GM11168 (cell line): Measurements from ENCODE around the gene EVX2.

Source experiments
- in situ Hi-C: fragments of 300-500 bp; cut with MboI; formaldehyde crosslinking; loops from one replicate; pipeline ENCODE4 v1.12.0; 2022; ENCODE audit warnings: low sequenced_read_pairs; ENCODE audit not compliant: unreplicated experiment

The EVX2 gene

GRCh38 chr2:176123411-176124109, 39.8 kb upstream of the EVX2 start:
- in situ Hi-C loops, result loop anchor here (10.0 kb wide), 2 partner anchors 511 to 1021 kb away; no protein-coding TSS in a partner anchor

- in situ Hi-C loops, result loop anchor here (10.0 kb wide), 2 partner anchors 512 to 1022 kb away; no protein-coding TSS in a partner anchor
Measured at GRCh38 chr2:176122683-176123410, 39.1 kb upstream of the EVX2 start, which contains the start of gene HOXD9. HOXD9 (plus strand) TSS chr2:176122719; CDS start chr2:176122769, 50 bp downstream.

- in situ Hi-C loops, result loop anchor here (10.0 kb wide), 2 partner anchors 513 to 1023 kb away; no protein-coding TSS in a partner anchor
Measured at GRCh38 chr2:176122052-176122682, 38.4 kb upstream of the EVX2 start.

GRCh38 chr2:176121190-176122051, 37.7 kb upstream of the EVX2 start:
- in situ Hi-C loops, result loop anchor here (10.0 kb wide), 2 partner anchors 513 to 1023 kb away; no protein-coding TSS in a partner anchor

GRCh38 chr2:176120364-176121189, 36.8 kb upstream of the EVX2 start:
- in situ Hi-C loops, result loop anchor here (10.0 kb wide), 2 partner anchors 514 to 1024 kb away; no protein-coding TSS in a partner anchor

- in situ Hi-C loops, result no loop called here
Measured at GRCh38 chr2:176118601-176119339, 35.0 kb upstream of the EVX2 start.

- in situ Hi-C loops, result no loop called here
Measured at GRCh38 chr2:176117823-176118371, 34.1 kb upstream of the EVX2 start.

- in situ Hi-C loops, result no loop called here
Measured at GRCh38 chr2:176117162-176117822, 33.5 kb upstream of the EVX2 start.

GRCh38 chr2:176115883-176116813, 32.4 kb upstream of the EVX2 start, which contains the start of gene HOXD10:
HOXD10 (plus strand) TSS chr2:176116778; CDS start chr2:176116834, 56 bp downstream.
- in situ Hi-C loops, result no loop called here

- in situ Hi-C loops, result no loop called here
Measured at GRCh38 chr2:176114930-176115625, 31.3 kb upstream of the EVX2 start.

- in situ Hi-C loops, result no loop called here
Measured at GRCh38 chr2:176114120-176114929, 30.6 kb upstream of the EVX2 start.

GRCh38 chr2:176112375-176113302, 28.9 kb upstream of the EVX2 start:
- in situ Hi-C loops, result no loop called here

- in situ Hi-C loops, result no loop called here
Measured at GRCh38 chr2:176111846-176112374, 28.1 kb upstream of the EVX2 start.

GRCh38 chr2:176111309-176111663, 27.5 kb upstream of the EVX2 start:
- in situ Hi-C loops, result no loop called here
